Upper lobe of left lung (tissue), 6 donors: ENCODE data around the gene SMG9. TPM values are rescaled to one million over a fixed set of nuclear protein-coding genes. Genes with fewer than 3 reads are reported as not detected.

ENCODE experiments used
- ATAC-seq, 2 donors: fragments of 200-7000 bp; cut with Tn5 transposase; one replicate each; pipeline ENCODE4 v1.9.1; 2022; ENCODE audit warnings: mild to moderate bottlenecking in 2 of 2, moderate library complexity in 2 of 2; ENCODE audit not compliant: low FRiP score in 2 of 2
- DNase-seq, 2 donors: peaks; one replicate each; pipeline ENCODE4 v3.0.0-alpha.2; 2019 to 2020
- H3K27ac ChIP-seq, 4 donors: fragments of 200-600 bp; sonication (generic); one replicate each; pipeline ENCODE4 v1.5.1; 2016 to 2019
- H3K27me3 ChIP-seq, 4 donors: fragments of 200-600 bp; sonication (generic); one replicate each; pipeline ENCODE4 v1.5.1; 2017 to 2019
- H3K36me3 ChIP-seq, 4 donors: fragments of 200-600 bp; sonication (generic); one replicate each; pipeline ENCODE4 v1.5.1; 2016 to 2019
- H3K4me1 ChIP-seq, 4 donors: fragments of 200-600 bp; sonication (generic); one replicate each; pipeline ENCODE4 v1.5.1; 2018 to 2019
- H3K4me3 ChIP-seq, 4 donors: fragments of 200-600 bp; sonication (generic); one replicate each; pipeline ENCODE4 v1.5.1; 2017 to 2019; ENCODE audit warnings: mild to moderate bottlenecking in 2 of 4, moderate library complexity in 1 of 4
- H3K9me3 ChIP-seq, 4 donors: fragments of 200-600 bp; sonication (generic); one replicate each; pipeline ENCODE4 v1.5.1; 2018 to 2019
- CTCF ChIP-seq, 6 experiments: fragments of 450-650 bp in 4 of 6; fragments of 200-600 bp in 2 of 6; sonication (generic) in 2 of 6; IDR thresholded peaks; one replicate each; pipeline ENCODE4 v1.5.1; 2016 to 2019; ENCODE audit warnings: antibody characterized with exemption in 6 of 6
- EP300 ChIP-seq, 4 donors: sonication (generic); formaldehyde crosslinking; IDR thresholded peaks; one replicate each; pipeline ENCODE4 v1.5.1; 2017; ENCODE audit warnings: antibody characterized with exemption in 4 of 4, control low read depth in 2 of 4
- POLR2A ChIP-seq, 4 donors: fragments of 450-650 bp; IDR thresholded peaks; one replicate each; pipeline ENCODE4 v1.5.1; 2016 to 2017; ENCODE audit warnings: antibody characterized with exemption in 4 of 4, mild to moderate bottlenecking in 2 of 4
- POLR2AphosphoS5 ChIP-seq, 2 donors: sonication (generic); formaldehyde crosslinking; IDR thresholded peaks; one replicate each; pipeline ENCODE4 v1.5.1; 2017; ENCODE audit warnings: antibody characterized with exemption in 2 of 2
- WGBS, 2 donors: methylation state at CpG; one replicate each; pipeline ENCODE4 v1.1.5; 2017 to 2018; 5-methylcytosine and 5-hydroxymethylcytosine counted together
- total RNA-seq, 6 donors: library from RNA; depleted of rRNA in 4 of 6; stranded (reverse); fragments of >200 nt in 4 of 6; gene quantifications; one replicate each; pipeline versions ENCODE4 v1.1.0 to v1.2.1, GENCODE V29; 2016 to 2021
- donor health status: DM: no; HTN: no; CAD: no; lungs with moderate emphysema.
- donor health status: DM: no; HTN: yes; CAD: no; lungs with severe emphysema.

Gene SMG9
- total RNA-seq, 6 donors from 2014 or later: 23.0 to 119 (median 52.9) TPM

GRCh38 chr19:43724896-43725295 is 29.9 kb downstream of the SMG9 start:
- ATAC-seq: no peak
- Histone ChIP-seq H3K4me3 (no peak overlapping the region), H3K9me3 (no peaks in the 10 kb centered on the region), H3K4me1 (no peaks in the 10 kb centered on the region), H3K36me3 (peaks cover 0 to 19% (median 8%) of the 10 kb centered on the region in 4 donors), H3K27ac (no peak overlapping the region), H3K27me3 (no peaks in the 10 kb centered on the region)
- WGBS, 2 donors: 75 to 85% methylated on average over 8 of the region's 8 CpGs
- no peak for DNase-seq
- TF ChIP-seq POLR2AphosphoS5 (IDR thresholded peaks at IDR 0.05): no peak
- no peak for TF ChIP-seq EP300 (IDR thresholded peaks at IDR 0.05)
- no peak for TF ChIP-seq POLR2A (IDR thresholded peaks at IDR 0.05)
- no peak for TF ChIP-seq CTCF (IDR thresholded peaks at IDR 0.05)

GRCh38 chr19:43723588-43723987 is 31.2 kb downstream of the SMG9 start:
- Histone ChIP-seq H3K9me3 (no peaks in the 10 kb centered on the region), H3K27me3 (no peaks in the 10 kb centered on the region), H3K4me1 (no peaks in the 10 kb centered on the region), H3K4me3 (no peak overlapping the region), H3K36me3 (peaks cover 0 to 9% (median 2%) of the 10 kb centered on the region in 4 donors), H3K27ac (no peak overlapping the region)
- WGBS, 2 donors: 69 to 72% methylated on average over 8 of the region's 8 CpGs
- ATAC-seq (peak in 1 of 2 donors; percentile 42), DNase-seq (no peak)
- TF ChIP-seq CTCF (IDR thresholded peaks at IDR 0.05) (peak in 3 of 6 experiments; percentile 13 to 25 (median 19)), POLR2AphosphoS5 (IDR thresholded peaks at IDR 0.05) (no peak), EP300 (IDR thresholded peaks at IDR 0.05) (no peak), POLR2A (IDR thresholded peaks at IDR 0.05) (no peak)

- no peak for DNase-seq
Measured at GRCh38 chr19:43721469-43722048, 33.2 kb downstream of the SMG9 start.

GRCh38 chr19:43720936-43721335 is 33.8 kb downstream of the SMG9 start:
- WGBS, 2 donors: 89% methylated on average over 10 of the region's 10 CpGs
- no peaks in the 10 kb centered on the region for H3K27me3 ChIP-seq
- ATAC-seq (no peak), DNase-seq (no peak)
- TF ChIP-seq CTCF (IDR thresholded peaks at IDR 0.05) (no peak), POLR2AphosphoS5 (IDR thresholded peaks at IDR 0.05) (no peak), EP300 (IDR thresholded peaks at IDR 0.05) (no peak), POLR2A (IDR thresholded peaks at IDR 0.05) (no peak)
- no peaks in the 10 kb centered on the region for H3K4me1 ChIP-seq
- no peaks in the 10 kb centered on the region for H3K36me3 ChIP-seq
- no peak overlapping the region for H3K27ac ChIP-seq
- no peak overlapping the region for H3K4me3 ChIP-seq
- no peaks in the 10 kb centered on the region for H3K9me3 ChIP-seq

More at GRCh38 chr19:43721469-43722048, 33.2 kb downstream of the SMG9 start:
- no peaks in the 10 kb centered on the region for H3K36me3 ChIP-seq
- no peaks in the 10 kb centered on the region for H3K9me3 ChIP-seq
- H3K27me3 ChIP-seq: no peaks in the 10 kb centered on the region
- H3K4me1 ChIP-seq: no peaks in the 10 kb centered on the region
- no peak overlapping the region for H3K27ac ChIP-seq
- H3K4me3 ChIP-seq: no peak overlapping the region
- ATAC-seq: no peak
- 70 to 78% methylated on average over 5 of the region's 5 CpGs for WGBS, 2 donors
- no peak for TF ChIP-seq CTCF (IDR thresholded peaks at IDR 0.05)
- TF ChIP-seq POLR2A (IDR thresholded peaks at IDR 0.05): no peak
- TF ChIP-seq EP300 (IDR thresholded peaks at IDR 0.05): no peak
- TF ChIP-seq POLR2AphosphoS5 (IDR thresholded peaks at IDR 0.05): no peak

GRCh38 chr19:43719918-43720317 is 34.8 kb downstream of the SMG9 start:
- Histone ChIP-seq H3K4me1 (no peaks in the 10 kb centered on the region), H3K27ac (no peak overlapping the region), H3K4me3 (no peak overlapping the region), H3K27me3 (no peaks in the 10 kb centered on the region), H3K9me3 (no peaks in the 10 kb centered on the region), H3K36me3 (no peaks in the 10 kb centered on the region)
- no peak for TF ChIP-seq POLR2A (IDR thresholded peaks at IDR 0.05)
- no peak for TF ChIP-seq POLR2AphosphoS5 (IDR thresholded peaks at IDR 0.05)
- TF ChIP-seq EP300 (IDR thresholded peaks at IDR 0.05): no peak
- no peak for TF ChIP-seq CTCF (IDR thresholded peaks at IDR 0.05)
- DNase-seq (no peak), ATAC-seq (no peak)
- 73% methylated on average over 5 of the region's 5 CpGs for WGBS, 2 donors
